Colonic mucosa (tissue), 4 donors: ENCODE data around the gene SLC7A11. TPM values are rescaled to one million over a fixed set of nuclear protein-coding genes. Genes with fewer than 3 reads are reported as not detected.

Experiments
- DNase-seq: peaks from one replicate; pipeline ENCODE4 v3.0.0-alpha.2; 2020
- H3K27ac ChIP-seq: fragments of 200-600 bp; one replicate; pipeline ENCODE4 v1.8.0; 2021
- H3K27me3 ChIP-seq: fragments of 200-600 bp; one replicate; pipeline ENCODE4 v1.8.0; 2021
- H3K36me3 ChIP-seq: fragments of 200-600 bp; one replicate; pipeline ENCODE4 v1.8.0; 2021
- H3K4me1 ChIP-seq: fragments of 200-600 bp; one replicate; pipeline ENCODE4 v1.8.0; 2021; ENCODE audit warnings: mild to moderate bottlenecking
- H3K4me3 ChIP-seq: fragments of 200-600 bp; one replicate; pipeline ENCODE4 v1.8.0; 2021
- H3K9ac ChIP-seq, 2 donors: one replicate each; pipeline ENCODE4 v1.7.0; 2013; ENCODE audit warnings: control low read depth in 2 of 2, low read depth in 2 of 2, low read length in 2 of 2
- H3K9me3 ChIP-seq: fragments of 200-600 bp; one replicate; pipeline ENCODE4 v1.8.0; 2021
- intact Hi-C: fragments of 100-400 bp; cut with DNase I; formaldehyde crosslinking; loops from one replicate; pipeline ENCODE4 v1.14.1; 2022
- total RNA-seq, 2 donors: library from RNA; stranded (reverse); fragmentation: NEBNext Ultra II Directional in 1 of 2; extraction: Animal tissue kit (Norgen Biotek cat#: 25700) in 1 of 2; gene quantifications; one replicate each; pipeline ENCODE4 v1.2.1, GENCODE V29; 2021
- TF ChIP-seq, protein P1 (sequence below): fragments of 200-600 bp; IDR thresholded peaks from one replicate; pipeline ENCODE4 v1.8.0; 2022; ENCODE audit warnings: antibody characterized with exemption, mild to moderate bottlenecking
- donor health status: healthy.
- donor health status: DM: no; HTN: no; CAD: no.
- donor health status: DM: no; HTN: no; CAD: no.

SLC7A11 gene
- total RNA-seq, 2 donors from 2014 or later, result 2.9 to 3.8 TPM

- H3K27me3 ChIP-seq, result no peaks in the 10 kb centered on the region
- H3K27ac ChIP-seq, result no peak overlapping the region
- H3K4me1 ChIP-seq, result no peaks in the 10 kb centered on the region
- TF ChIP-seq, protein P1, sequence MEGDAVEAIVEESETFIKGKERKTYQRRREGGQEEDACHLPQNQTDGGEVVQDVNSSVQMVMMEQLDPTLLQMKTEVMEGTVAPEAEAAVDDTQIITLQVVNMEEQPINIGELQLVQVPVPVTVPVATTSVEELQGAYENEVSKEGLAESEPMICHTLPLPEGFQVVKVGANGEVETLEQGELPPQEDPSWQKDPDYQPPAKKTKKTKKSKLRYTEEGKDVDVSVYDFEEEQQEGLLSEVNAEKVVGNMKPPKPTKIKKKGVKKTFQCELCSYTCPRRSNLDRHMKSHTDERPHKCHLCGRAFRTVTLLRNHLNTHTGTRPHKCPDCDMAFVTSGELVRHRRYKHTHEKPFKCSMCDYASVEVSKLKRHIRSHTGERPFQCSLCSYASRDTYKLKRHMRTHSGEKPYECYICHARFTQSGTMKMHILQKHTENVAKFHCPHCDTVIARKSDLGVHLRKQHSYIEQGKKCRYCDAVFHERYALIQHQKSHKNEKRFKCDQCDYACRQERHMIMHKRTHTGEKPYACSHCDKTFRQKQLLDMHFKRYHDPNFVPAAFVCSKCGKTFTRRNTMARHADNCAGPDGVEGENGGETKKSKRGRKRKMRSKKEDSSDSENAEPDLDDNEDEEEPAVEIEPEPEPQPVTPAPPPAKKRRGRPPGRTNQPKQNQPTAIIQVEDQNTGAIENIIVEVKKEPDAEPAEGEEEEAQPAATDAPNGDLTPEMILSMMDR, result no peak
- H3K36me3 ChIP-seq, result no peaks in the 10 kb centered on the region
- no peak for DNase-seq
- no peaks in the 10 kb centered on the region for H3K9me3 ChIP-seq
- intact Hi-C loops, result no loop called here
- no peak overlapping the region for H3K9ac ChIP-seq
- no peak overlapping the region for H3K4me3 ChIP-seq
Observed at GRCh38 chr4:138263247-138263816, 21.2 kb upstream of the SLC7A11 start.

GRCh38 chr4:138262469-138262868 lies 20.3 kb upstream of the SLC7A11 start:
- Histone ChIP-seq H3K4me1 (no peaks in the 10 kb centered on the region), H3K9ac (no peak overlapping the region), H3K9me3 (no peaks in the 10 kb centered on the region), H3K36me3 (no peaks in the 10 kb centered on the region), H3K27ac (no peak overlapping the region), H3K4me3 (no peak overlapping the region), H3K27me3 (no peaks in the 10 kb centered on the region)
- intact Hi-C loops, result no loop called here
- TF ChIP-seq, protein P1, result no peak
- DNase-seq, result no peak

GRCh38 chr4:138262030-138262429 lies 19.9 kb upstream of the SLC7A11 start:
- no peaks in the 10 kb centered on the region for H3K9me3 ChIP-seq
- H3K4me3 ChIP-seq, result no peak overlapping the region
- no peak for DNase-seq
- no peaks in the 10 kb centered on the region for H3K36me3 ChIP-seq
- H3K4me1 ChIP-seq, result no peaks in the 10 kb centered on the region
- no peak overlapping the region for H3K27ac ChIP-seq
- TF ChIP-seq, protein P1, result no peak
- no peaks in the 10 kb centered on the region for H3K27me3 ChIP-seq
- intact Hi-C loops, result no loop called here
- H3K9ac ChIP-seq, result no peak overlapping the region

- no peak overlapping the region for H3K9ac ChIP-seq
- H3K27me3 ChIP-seq, result no peaks in the 10 kb centered on the region
- H3K4me1 ChIP-seq, result no peaks in the 10 kb centered on the region
- intact Hi-C loops, result no loop called here
- H3K9me3 ChIP-seq, result no peaks in the 10 kb centered on the region
- H3K27ac ChIP-seq, result no peak overlapping the region
- no peak for DNase-seq
- H3K36me3 ChIP-seq, result no peaks in the 10 kb centered on the region
- no peak overlapping the region for H3K4me3 ChIP-seq
- TF ChIP-seq, protein P1, result no peak
Observed at GRCh38 chr4:138259824-138260223, 17.7 kb upstream of the SLC7A11 start.

- Histone ChIP-seq H3K9ac (no peak overlapping the region), H3K4me1 (no peaks in the 10 kb centered on the region), H3K36me3 (no peaks in the 10 kb centered on the region), H3K27me3 (no peaks in the 10 kb centered on the region), H3K27ac (no peak overlapping the region), H3K9me3 (no peaks in the 10 kb centered on the region), H3K4me3 (no peak overlapping the region)
- no peak for DNase-seq
- TF ChIP-seq, protein P1, result no peak
- intact Hi-C loops, result no loop called here
Observed at GRCh38 chr4:138259271-138259670, 17.1 kb upstream of the SLC7A11 start.
